HS-5 (cell line): ENCODE measurements around the gene RGMB.
A peak's percentile ranks its signal among the peaks of the same experiment; 100 is the strongest.

ENCODE experiments used
- DNase-seq: peaks from one replicate; pipeline ENCODE4 v3.0.0-alpha.2; 2012; ENCODE audit warnings: low read depth

The RGMB gene

GRCh38 chr5:98785244-98785643 lies 11.8 kb downstream of the RGMB start:
- no peak for DNase-seq

GRCh38 chr5:98786191-98786853 lies 12.9 kb downstream of the RGMB start:
- DNase-seq: no peak

GRCh38 chr5:98787131-98787719 lies 13.8 kb downstream of the RGMB start:
- DNase-seq: no peak

DNA sequence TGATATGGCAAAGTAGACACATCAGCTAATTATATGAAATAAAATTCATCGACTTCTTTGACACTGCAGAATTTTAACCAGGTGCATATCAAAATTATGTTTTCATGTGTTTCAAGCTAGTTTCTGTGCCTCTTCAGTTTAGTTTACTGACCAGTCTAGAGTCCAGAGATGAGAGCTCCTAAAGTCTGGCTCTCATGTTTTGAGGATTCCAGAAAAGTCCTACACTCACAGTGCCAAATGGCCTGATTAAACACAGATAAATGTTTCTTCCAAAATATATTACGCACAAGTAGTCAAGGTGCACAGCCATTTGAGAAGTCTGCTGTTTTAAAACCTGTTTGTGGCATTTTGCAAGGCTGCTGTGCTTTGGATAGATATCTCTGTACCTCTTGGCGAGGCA lies 15.6 kb downstream of the RGMB start:
- no peak for DNase-seq

GRCh38 chr5:98791001-98791519 lies 17.6 kb downstream of the RGMB start:
- DNase-seq: no peak

DNA sequence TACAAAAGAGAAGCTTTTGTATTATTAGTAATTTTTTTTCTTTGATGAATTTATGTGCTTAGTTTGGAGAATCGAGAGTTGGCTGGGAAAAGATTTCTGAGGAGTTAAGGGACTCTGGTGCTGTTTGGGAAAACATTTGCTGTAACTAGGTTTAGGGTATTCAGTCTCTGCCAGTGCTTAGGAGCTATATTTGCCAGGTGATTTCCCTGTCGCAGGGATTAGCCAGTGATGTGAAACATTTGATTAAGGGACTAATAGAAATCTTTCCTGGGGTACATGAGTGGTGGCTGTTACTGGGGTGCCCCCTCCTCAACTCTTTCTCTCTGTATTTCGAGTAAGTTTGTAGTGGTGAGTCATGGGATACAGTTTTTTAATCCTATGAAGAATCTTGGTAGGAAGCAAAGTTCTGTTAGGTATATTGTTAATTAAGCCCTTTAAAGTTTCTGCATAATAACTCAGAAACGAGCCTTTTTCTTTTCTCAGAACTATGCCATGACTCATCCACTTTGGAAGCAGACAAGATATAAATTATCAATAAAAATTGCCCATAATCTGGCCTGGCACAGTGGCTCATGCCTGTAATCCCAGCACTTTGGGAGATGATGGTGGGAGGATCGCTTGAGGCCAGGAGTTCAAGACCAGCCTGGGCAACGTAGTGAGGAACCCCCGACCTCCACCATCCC lies 18.6 kb downstream of the RGMB start:
- DNase-seq: no peak

DNA sequence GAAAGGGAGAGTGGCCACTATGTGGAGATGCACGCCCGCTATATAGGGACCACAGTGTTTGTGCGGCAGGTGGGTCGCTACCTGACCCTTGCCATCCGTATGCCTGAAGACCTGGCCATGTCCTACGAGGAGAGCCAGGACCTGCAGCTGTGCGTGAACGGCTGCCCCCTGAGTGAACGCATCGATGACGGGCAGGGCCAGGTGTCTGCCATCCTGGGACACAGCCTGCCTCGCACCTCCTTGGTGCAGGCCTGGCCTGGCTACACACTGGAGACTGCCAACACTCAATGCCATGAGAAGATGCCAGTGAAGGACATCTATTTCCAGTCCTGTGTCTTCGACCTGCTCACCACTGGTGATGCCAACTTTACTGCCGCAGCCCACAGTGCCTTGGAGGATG lies 19.8 kb downstream of the RGMB start:
- no peak for DNase-seq

DNA sequence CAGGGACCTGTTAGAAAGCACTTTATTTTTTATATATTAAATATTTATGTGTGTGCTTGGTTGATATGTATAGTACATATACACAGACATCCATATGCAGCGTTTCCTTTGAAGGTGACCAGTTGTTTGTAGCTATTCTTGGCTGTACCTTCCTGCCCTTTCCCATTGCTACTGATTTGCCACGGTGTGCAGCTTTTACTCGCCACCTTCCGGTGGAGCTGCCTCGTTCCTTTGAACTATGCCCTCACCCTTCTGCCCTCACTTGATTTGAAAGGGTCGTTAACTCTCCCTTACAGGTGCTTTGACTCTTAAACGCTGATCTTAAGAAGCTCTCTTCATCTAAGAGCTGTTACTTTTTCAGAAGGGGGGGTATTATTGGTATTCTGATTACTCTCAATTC lies 20.5 kb downstream of the RGMB start:
- no peak for DNase-seq

DNA sequence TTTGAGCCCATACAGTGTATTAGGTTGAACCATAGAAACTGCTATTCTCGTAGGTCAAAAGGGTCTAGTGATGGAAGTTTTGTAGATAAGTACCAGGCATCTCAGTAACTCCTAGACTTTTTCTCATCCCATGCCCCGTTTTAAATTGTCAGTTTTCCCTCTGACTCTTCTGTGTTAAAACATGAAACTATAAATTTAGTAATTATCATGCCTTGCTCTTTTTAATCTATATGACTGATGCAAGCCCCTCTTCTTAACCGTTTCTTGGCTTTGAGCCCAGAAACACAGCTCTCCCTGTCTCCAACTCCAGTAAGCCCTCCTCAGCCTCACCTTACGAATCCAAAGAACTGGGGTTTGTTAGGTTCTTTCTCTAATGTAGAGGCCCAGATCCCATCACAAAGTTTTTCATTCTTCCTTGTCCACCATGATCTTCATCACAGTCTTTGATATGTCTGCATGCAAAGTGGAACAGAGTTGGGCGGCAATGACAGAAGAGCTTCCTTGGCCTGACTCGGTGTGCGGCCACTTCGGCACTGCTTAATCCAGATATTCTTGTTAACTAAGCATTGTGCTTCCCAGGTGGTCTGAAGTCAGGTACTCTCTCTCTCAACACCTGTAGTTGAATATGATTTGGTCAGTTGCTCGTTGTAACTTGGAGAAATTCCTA lies 21.1 kb downstream of the RGMB start:
- no peak for DNase-seq

- DNase-seq: no peak
These were observed 21.8 kb downstream of the RGMB start for GRCh38 chr5:98795243-98795642.

DNA sequence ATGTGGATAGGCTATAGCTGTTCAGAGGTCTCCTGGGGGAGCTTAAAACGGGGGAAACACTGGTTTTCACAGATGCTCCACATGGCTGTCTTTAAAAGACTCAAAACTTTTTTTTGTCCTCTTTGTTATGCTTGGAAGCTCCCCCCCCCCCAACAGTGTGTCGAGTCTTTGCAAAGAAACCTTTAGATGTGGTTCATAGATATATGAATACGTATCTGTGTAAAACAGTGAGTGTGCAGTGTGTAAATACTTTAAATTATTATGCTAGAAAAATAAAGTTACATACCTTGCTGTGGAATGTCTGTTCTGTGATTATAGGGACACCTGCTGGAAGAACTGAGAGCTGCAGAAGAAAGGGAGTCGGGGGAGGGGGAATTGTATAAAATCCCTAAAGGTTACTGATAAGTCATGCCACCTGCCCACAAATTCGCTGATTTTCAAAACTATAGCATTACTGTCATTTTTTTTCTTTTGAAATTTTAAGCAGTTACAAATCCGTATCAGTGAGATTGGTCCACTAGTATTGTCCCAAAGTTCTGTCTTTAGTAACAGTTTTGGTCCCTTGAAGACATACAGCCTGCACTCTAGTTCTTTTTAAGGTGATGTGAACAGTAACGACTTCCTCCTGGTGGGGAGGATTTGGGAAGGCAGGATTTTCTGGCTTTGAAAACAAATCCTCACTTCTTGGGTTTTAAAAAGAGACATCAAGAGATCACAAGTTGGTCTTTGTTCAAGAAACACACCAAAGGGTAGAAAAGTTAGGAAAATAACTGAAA lies 22.9 kb downstream of the RGMB start:
- DNase-seq: peak; percentile 70

DNA sequence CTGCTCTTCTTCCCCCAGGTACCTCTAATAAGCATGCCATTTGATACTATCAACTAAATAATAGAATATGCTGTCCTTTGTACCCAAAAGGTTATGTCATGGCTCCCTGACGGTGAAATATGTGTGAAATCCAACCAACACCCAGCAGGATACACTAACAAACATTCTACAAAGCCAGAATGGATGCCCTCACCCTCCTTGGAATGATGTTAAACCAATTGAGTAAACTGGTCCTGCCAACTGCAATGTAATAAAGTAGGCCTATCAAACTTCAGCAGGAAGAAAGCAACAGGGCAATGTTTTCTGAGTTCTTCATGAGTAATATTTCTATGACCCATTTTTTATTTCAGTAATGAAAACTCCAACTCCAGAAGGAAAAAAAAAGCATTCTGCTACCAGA lies 24.9 kb downstream of the RGMB start:
- no peak for DNase-seq

DNA sequence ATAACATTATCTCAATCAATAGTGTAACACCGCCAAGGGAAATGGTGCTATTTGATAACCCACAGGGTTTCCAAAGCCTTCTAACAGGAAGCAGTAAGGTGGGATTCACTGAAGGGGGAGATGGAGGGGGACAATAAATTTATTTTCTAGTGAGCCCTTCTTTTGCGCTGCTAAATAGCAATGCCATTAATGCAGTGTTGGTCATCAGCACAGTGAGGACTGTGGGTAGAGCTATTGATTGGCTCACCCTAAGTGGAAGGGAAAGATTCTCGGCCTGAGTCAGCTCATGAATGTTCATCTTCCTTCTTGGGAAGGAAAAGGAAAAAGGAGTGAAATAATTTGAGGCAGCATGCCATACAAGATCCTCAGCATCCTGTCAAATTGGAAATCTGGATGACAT lies 25.4 kb downstream of the RGMB start:
- no peak for DNase-seq

- DNase-seq: no peak
These were observed 30.6 kb downstream of the RGMB start for GRCh38 chr5:98804066-98804465.

DNA sequence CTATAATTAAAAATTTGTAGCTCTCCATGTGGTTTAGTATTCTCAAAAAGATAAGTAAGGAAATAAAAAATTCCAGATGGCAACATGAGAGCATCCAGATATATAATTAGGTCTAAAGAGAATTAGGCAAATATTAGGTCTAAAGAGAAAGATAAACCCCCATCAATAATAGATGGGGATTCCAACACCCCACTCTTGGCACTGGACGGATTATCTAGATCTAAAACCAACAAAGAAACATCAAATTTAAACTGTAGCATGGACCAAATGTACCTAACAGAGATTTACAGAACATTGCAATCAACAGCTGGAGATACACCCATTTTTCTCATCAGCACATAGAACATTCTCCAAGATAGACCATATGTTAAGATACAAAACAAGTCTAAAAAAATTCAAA lies 31.6 kb downstream of the RGMB start:
- DNase-seq: no peak

DNA sequence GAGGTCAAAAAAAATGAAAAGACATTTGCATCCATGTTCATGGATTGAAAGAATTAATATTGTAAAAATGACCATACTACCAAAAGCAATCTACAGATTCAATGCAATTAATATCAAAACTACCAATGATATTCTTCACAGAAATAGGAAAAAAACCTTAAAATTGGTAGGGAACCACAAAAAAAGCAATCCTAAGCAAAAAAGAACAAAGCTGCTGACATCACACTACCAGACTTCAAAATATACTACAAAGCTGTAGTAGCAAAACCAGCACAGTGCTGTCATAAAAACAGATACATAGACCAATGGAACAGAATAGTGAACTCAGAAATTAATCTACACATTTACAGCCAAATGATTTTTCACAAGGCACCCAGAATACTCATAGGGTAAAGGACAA lies 34.3 kb downstream of the RGMB start:
- no peak for DNase-seq

- no peak for DNase-seq
These were observed 36.7 kb downstream of the RGMB start for GRCh38 chr5:98810206-98810605.

DNA sequence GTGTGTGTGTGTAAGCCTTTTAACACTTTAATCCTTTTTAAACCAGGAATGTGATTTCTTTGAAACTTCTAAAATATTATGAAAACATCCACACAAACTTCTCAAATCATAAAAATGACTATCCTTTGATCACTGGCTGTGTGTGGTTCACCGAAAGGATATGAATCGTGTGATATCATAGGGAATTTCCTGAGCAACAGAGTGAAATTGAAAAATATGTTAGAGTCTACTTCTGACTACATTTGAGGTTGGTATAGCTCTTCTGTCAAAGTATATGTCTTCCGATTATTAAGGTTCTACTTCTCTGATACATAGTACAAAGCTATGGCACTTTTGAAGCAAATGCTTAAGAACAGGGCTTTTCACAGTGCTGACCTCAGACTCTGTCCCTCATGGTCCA lies 40.3 kb downstream of the RGMB start:
- DNase-seq: no peak

DNA sequence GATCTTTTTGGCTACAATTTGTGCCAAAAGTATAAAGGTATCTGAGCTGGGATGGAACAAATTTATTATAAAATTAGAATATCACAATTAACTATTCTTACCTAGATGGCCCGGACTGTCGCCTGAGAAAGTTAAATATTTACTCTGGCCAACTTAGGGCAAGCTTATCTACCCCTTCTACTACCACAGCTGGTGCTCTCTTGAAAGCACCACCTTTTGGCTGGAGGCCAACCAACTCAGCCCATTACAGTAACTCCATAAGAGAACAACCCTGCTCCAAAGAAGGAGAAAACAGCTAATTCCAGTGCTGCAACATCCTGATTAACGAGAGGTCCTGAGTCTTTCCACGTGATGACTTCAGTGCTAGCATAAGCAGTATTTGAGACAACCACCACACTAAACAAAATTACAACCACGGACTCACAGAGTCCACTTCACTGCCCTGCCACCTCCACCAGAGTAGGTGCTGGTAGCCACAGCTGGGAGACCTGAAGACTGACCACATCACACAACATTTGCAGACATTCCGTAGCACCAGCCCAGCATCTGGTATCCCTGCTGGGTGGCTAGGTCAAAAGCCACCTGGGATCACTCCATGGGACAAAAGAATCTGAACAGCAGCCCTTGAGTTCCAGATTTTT lies 43.2 kb downstream of the RGMB start:
- DNase-seq: no peak

DNA sequence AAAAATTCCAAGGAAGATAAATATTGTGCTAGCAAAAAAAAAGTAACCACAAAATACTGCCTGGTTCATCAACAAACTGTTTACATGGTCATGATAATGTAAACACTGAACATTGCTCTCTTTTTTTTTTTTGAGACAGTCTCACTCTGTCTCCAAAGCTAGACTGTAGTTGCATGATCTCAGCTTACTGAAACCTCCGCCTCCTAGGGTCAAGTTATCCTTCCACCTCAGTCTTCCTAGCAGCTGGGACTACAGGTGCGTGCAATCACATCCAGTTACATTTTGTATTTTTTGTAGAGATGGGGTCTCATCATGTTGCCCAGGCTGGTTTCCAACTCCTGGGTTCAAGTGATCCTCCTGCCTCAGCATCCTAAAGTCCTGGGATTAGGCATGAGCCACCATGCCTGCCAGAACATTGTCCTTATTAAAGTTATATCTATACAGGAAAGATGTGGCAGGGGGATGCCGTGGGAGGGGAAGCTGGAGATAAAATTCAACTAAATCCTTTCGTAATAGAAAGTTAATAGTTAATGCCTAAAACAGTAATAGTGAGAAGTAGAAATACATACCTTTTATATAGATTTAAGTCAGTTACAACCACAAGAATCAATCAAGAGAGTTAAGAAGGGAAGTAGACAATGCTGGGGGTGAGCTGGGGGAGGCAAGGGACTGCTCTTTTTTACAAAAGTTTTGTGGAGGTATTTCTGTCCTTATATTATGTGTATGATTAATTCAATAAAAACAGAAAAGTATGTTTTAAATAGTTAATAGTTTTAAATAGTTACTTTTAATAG lies 52.3 kb downstream of the RGMB start:
- DNase-seq: no peak

- DNase-seq: peak; percentile 15
These were observed 53.7 kb downstream of the RGMB start for GRCh38 chr5:98827161-98827560.
